DOHH2 (cell line): ENCODE results near the gene TTC6.

Source experiments
- H3F3A ChIP-seq: fragments of 200-600 bp; sonication (generic), shearing (Covaris generic); 2 replicates; pipeline ENCODE4 v1.6.0; 2016; ENCODE audit warnings: antibody characterized with exemption, mild to moderate bottlenecking; ENCODE audit not compliant: control insufficient read depth, insufficient read depth
- H3K27ac ChIP-seq: fragments of 200-600 bp; sonication (generic); 2 replicates; pipeline ENCODE4 v1.5.1; 2014; ENCODE audit warnings: low read depth, mild to moderate bottlenecking, low read length, moderate library complexity
- H3K27me3 ChIP-seq: fragments of 200-600 bp; sonication (generic); 2 replicates; pipeline ENCODE4 v1.6.1; 2014; ENCODE audit warnings: mild to moderate bottlenecking, low read length, mixed read lengths; ENCODE audit not compliant: control insufficient read depth
- H3K36me3 ChIP-seq: fragments of 200-600 bp; sonication (generic); 2 replicates; pipeline ENCODE4 v1.6.1; 2014; ENCODE audit warnings: mild to moderate bottlenecking, low read length, moderate library complexity, mixed read lengths; ENCODE audit not compliant: control insufficient read depth
- H3K4me1 ChIP-seq: fragments of 200-600 bp; sonication (generic); 2 replicates; pipeline ENCODE4 v1.6.1; 2014; ENCODE audit warnings: mild to moderate bottlenecking, low read length, mixed read lengths; ENCODE audit not compliant: control insufficient read depth
- H3K4me2 ChIP-seq: fragments of 200-600 bp; sonication (generic); 2 replicates; pipeline ENCODE4 v1.6.0; 2014; ENCODE audit warnings: mild to moderate bottlenecking, low read length, moderate library complexity
- H3K4me3 ChIP-seq: fragments of 200-600 bp; sonication (generic); 2 replicates; pipeline ENCODE4 v1.5.1; 2014; ENCODE audit warnings: mild to moderate bottlenecking, low read length, mixed read lengths
- H3K79me2 ChIP-seq: fragments of 200-600 bp; sonication (generic); 2 replicates; pipeline ENCODE4 v1.6.1; 2014; ENCODE audit warnings: mild to moderate bottlenecking, low read length, mixed read lengths; ENCODE audit not compliant: control insufficient read depth
- H3K9me2 ChIP-seq: fragments of 200-600 bp; sonication (generic); replicated peaks from 2 replicates; pipeline ENCODE4 v1.6.1; 2014; ENCODE audit warnings: mild to moderate bottlenecking, low read length, mixed read lengths; ENCODE audit not compliant: control insufficient read depth
- H3K9me3 ChIP-seq: fragments of 200-600 bp; sonication (generic); 2 replicates; pipeline ENCODE4 v1.6.1; 2014; ENCODE audit warnings: antibody characterized with exemption, low read length, mixed read lengths; ENCODE audit not compliant: control insufficient read depth, insufficient read depth
- H4K20me1 ChIP-seq: fragments of 200-600 bp; sonication (generic); 2 replicates; pipeline ENCODE4 v1.6.0; 2014; ENCODE audit warnings: low read depth, mild to moderate bottlenecking, antibody characterized with exemption, low read length, moderate library complexity; ENCODE audit not compliant: control insufficient read depth, insufficient read depth
- EZH2phosphoT487 ChIP-seq: fragments of 200-600 bp; sonication (generic); IDR thresholded peaks from 2 replicates; pipeline ENCODE4 v1.6.1; 2017; ENCODE audit warnings: borderline replicate concordance, mild to moderate bottlenecking, antibody characterized with exemption, low read length, moderate library complexity, mixed read lengths
- TF ChIP-seq, protein P1 (sequence below): fragments of 200-600 bp; sonication (generic); IDR thresholded peaks from one replicate; pipeline ENCODE4 v1.5.1; 2014; ENCODE audit warnings: antibody characterized with exemption, mild to moderate bottlenecking, low read depth, low read length; ENCODE audit not compliant: poor library complexity, severe bottlenecking

The TTC6 gene

DNA sequence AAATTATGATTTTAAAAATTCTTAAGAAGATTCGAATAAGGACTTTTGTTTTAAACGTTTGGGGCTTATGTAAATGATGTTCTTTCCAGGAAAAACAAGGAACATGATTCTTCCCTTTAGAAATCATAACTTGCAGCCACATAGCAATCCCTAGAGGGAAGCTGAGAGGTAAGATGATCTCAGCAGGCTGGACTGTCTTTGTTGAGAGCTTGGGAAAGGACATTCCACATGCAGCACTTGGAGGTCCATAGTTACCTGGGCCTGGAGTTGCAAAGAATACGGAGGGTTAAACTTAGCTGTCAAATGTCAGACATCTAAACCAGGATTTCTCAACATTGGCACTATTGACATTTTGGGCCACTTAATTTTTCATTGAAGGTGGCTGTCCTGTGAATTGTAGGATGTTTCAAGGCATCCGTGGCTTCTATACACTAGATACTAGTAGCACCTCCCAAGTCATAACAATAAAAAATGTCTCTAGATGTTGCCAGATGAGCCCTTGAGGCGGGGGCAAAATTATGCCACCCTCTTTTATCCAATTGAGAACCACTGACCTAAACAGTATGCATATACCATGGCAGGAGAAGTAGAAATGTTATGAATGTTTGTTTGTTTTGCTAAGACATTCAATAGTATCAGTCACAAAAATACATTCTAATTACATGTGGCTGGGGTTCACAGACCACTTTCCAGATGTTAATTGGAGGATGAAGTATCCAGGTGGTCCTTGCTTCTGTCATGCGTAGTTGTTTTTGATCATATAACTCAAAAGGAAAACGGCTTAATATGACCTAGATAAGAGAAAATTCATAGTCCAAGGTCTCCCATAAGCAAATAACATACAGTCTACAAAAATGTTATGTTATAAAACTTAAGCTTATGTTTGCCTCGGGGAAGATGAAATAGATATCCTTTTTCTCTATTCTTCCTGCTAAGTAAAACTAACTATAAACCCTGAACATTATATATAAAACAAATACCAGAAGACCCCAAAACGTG is 30.5 kb downstream of the TTC6 start:
- no peaks in the 10 kb centered on the region for H3K4me1 ChIP-seq
- no peaks in the 10 kb centered on the region for H3F3A ChIP-seq
- no peaks in the 10 kb centered on the region for H3K79me2 ChIP-seq
- no peaks in the 10 kb centered on the region for H4K20me1 ChIP-seq
- TF ChIP-seq, protein P1, sequence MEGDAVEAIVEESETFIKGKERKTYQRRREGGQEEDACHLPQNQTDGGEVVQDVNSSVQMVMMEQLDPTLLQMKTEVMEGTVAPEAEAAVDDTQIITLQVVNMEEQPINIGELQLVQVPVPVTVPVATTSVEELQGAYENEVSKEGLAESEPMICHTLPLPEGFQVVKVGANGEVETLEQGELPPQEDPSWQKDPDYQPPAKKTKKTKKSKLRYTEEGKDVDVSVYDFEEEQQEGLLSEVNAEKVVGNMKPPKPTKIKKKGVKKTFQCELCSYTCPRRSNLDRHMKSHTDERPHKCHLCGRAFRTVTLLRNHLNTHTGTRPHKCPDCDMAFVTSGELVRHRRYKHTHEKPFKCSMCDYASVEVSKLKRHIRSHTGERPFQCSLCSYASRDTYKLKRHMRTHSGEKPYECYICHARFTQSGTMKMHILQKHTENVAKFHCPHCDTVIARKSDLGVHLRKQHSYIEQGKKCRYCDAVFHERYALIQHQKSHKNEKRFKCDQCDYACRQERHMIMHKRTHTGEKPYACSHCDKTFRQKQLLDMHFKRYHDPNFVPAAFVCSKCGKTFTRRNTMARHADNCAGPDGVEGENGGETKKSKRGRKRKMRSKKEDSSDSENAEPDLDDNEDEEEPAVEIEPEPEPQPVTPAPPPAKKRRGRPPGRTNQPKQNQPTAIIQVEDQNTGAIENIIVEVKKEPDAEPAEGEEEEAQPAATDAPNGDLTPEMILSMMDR, result no peak
- no peak for TF ChIP-seq EZH2phosphoT487
- no peak overlapping the region for H3K4me3 ChIP-seq
- H3K9me2 ChIP-seq, result no peaks in the 10 kb centered on the region
- no peaks in the 10 kb centered on the region for H3K36me3 ChIP-seq
- no peaks in the 10 kb centered on the region for H3K9me3 ChIP-seq
- no peak overlapping the region for H3K27ac ChIP-seq
- no peak overlapping the region for H3K4me2 ChIP-seq
- no peaks in the 10 kb centered on the region for H3K27me3 ChIP-seq

DNA sequence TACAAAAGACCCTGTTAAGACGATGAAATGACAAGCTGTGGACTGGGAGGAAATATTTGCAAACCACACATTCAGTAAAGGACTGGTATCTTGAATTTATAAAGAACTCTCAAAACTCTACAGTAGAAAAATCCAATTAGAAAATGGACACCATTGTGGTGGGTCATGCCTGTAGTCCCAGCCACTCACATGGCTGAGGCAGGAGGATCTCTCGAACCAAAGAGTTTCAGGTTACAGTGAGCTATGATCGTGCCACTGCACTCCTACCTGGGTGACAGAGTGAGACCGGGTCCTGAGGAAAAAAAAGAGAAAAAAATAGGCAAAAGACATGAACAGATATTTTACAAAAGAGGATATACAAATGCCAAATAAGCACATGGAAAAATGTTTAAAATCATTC is 41.9 kb downstream of the TTC6 start:
- no peaks in the 10 kb centered on the region for H3K79me2 ChIP-seq
- H3K4me1 ChIP-seq, result no peaks in the 10 kb centered on the region
- H3K4me2 ChIP-seq, result no peak overlapping the region
- H3K9me2 ChIP-seq, result no peaks in the 10 kb centered on the region
- H3K9me3 ChIP-seq, result peaks cover 6% of the 10 kb centered on the region; the same call in 1 of the 2 replicates
- TF ChIP-seq, protein P1, result no peak
- no peak for TF ChIP-seq EZH2phosphoT487
- no peak overlapping the region for H3K27ac ChIP-seq
- H3F3A ChIP-seq, result no peaks in the 10 kb centered on the region
- H3K27me3 ChIP-seq, result no peaks in the 10 kb centered on the region
- H3K4me3 ChIP-seq, result no peak overlapping the region
- no peaks in the 10 kb centered on the region for H4K20me1 ChIP-seq
- no peaks in the 10 kb centered on the region for H3K36me3 ChIP-seq

DNA sequence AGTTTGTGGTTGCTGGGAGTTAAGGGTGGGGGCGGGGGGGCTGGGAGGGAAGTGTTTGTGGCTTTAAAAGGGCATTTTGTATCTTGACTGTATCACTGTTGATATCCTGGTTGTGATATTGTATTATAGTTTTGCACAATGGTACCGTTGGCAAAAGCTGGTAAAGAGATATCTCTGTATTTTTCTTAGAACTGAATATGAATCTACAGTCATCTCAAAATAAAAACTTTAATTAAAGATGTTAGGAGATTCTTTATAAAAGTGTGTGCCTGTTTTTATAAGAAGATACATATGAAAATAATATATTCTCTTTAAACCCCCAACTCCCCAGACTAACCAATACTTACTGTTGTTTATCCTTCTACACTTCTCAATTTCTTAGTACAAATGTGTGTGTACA is 43.2 kb downstream of the TTC6 start:
- Histone ChIP-seq H3K27me3 (no peaks in the 10 kb centered on the region), H3K4me1 (no peaks in the 10 kb centered on the region), H3K4me3 (no peak overlapping the region), H3K27ac (no peak overlapping the region), H3K9me2 (no peaks in the 10 kb centered on the region), H3K9me3 (no peaks in the 10 kb centered on the region), H3K4me2 (no peak overlapping the region), H3K36me3 (no peaks in the 10 kb centered on the region), H4K20me1 (no peaks in the 10 kb centered on the region), H3F3A (no peaks in the 10 kb centered on the region), H3K79me2 (no peaks in the 10 kb centered on the region)
- no peak for TF ChIP-seq EZH2phosphoT487
- TF ChIP-seq, protein P1, result no peak
